K562 (cell line): ENCODE measurements around the gene OR6S1. TPM values are rescaled to one million over a fixed set of nuclear protein-coding genes. Genes with fewer than 3 reads are reported as not detected.

Experiments used
- HMGN3 ChIP-seq: IDR thresholded peaks from 2 replicates; pipeline ENCODE4 v1.6.1; 2011; ENCODE audit warnings: borderline replicate concordance, low read depth, mild to moderate bottlenecking, mixed read lengths, low read length; ENCODE audit not compliant: insufficient read length; ENCODE audit errors: extremely low read depth
- MIER1 ChIP-seq: fragments of 450-650 bp; IDR thresholded peaks from 2 replicates; pipeline ENCODE4 v1.6.1; 2016; ENCODE audit warnings: antibody characterized with exemption, mild to moderate bottlenecking, low read depth
- POLR2H ChIP-seq: IDR thresholded peaks from 2 replicates; pipeline ENCODE4 v1.6.1; 2016; ENCODE audit warnings: missing genetic modification characterization, low read depth, mild to moderate bottlenecking, control low read depth, missing compliant biosample characterization, moderate library complexity
- POLR3A ChIP-seq: IDR thresholded peaks from 2 replicates; pipeline ENCODE4 v1.6.1; 2011; ENCODE audit warnings: borderline replicate concordance, mild to moderate bottlenecking, moderate library complexity; ENCODE audit not compliant: insufficient read length, insufficient read depth; ENCODE audit errors: extremely low read depth
- RNF2 ChIP-seq: sonication (generic); IDR thresholded peaks from 2 replicates; pipeline ENCODE4 v1.6.1; 2016
- SRSF3 ChIP-seq: fragments of 200-400 bp; formaldehyde crosslinking; IDR thresholded peaks from 2 replicates; pipeline ENCODE4 v1.6.1; 2016; ENCODE audit warnings: mild to moderate bottlenecking, low read length, moderate library complexity; ENCODE audit not compliant: insufficient read depth
- THRA ChIP-seq: fragments of 450-650 bp; IDR thresholded peaks from 2 replicates; pipeline ENCODE4 v1.6.1; 2017; ENCODE audit warnings: mild to moderate bottlenecking, moderate library complexity
- VEZF1 ChIP-seq: fragments of 200-800 bp; sonication (Bioruptor generic); IDR thresholded peaks from 2 replicates; pipeline ENCODE4 v1.6.1; 2017; ENCODE audit warnings: missing genetic modification characterization, missing compliant biosample characterization
- ZBTB1 ChIP-seq: sonication (generic); formaldehyde crosslinking; IDR thresholded peaks from 2 replicates; pipeline ENCODE4 v1.8.1; 2023; ENCODE audit warnings: missing genetic modification reagents, low read depth, mild to moderate bottlenecking, borderline replicate concordance
- ZBTB26 ChIP-seq: fragments of 450-650 bp; formaldehyde crosslinking; IDR thresholded peaks from 2 replicates; pipeline ENCODE4 v1.4.0; 2022; ENCODE audit warnings: missing genetic modification characterization
- ZBTB8A ChIP-seq: fragments of 450-650 bp; IDR thresholded peaks from 2 replicates; pipeline ENCODE4 v1.6.1; 2018; ENCODE audit warnings: mild to moderate bottlenecking, moderate library complexity; ENCODE audit not compliant: partially characterized antibody
- ZNF174 ChIP-seq: fragments of 250-450 bp; sonication (Bioruptor Pico); IDR thresholded peaks from 2 replicates; pipeline ENCODE4 v1.4.0; 2020; ENCODE audit warnings: mild to moderate bottlenecking
- ZNF253 ChIP-seq: fragments of 250-450 bp; sonication (Bioruptor Pico); conservative IDR thresholded peaks from 2 replicates; pipeline ENCODE4 v1.6.1; 2021; ENCODE audit warnings: mild to moderate bottlenecking
- ZNF407 ChIP-seq: fragments of 450-650 bp; IDR thresholded peaks from 2 replicates; pipeline ENCODE4 v1.6.1; 2016; ENCODE audit warnings: low read depth
- polyA plus RNA-seq, 8 experiments: library from polyadenylated mRNA; depleted of rRNA in 4 of 8; stranded (reverse) in 5 of 8; unstranded in 3 of 8; fragments of >200 nt; fragmentation: Nextera tagmentation in 2 of 8; fragmentation: Illumina TruSeq in 1 of 8; extraction: Ambion mirVana in 2 of 8; extraction: Trizol in 1 of 8; gene quantifications; 2 replicates each; pipeline versions ENCODE4 v1.2.1 to v1.2.3, GENCODE V29; 2011 to 2014; ENCODE audit warnings: inconsistent platforms in 1 of 8, missing spikeins in 1 of 8
- total RNA-seq, 7 experiments: library from RNA; depleted of rRNA in 6 of 7; stranded (reverse); fragments of >200 nt in 6 of 7; fragmentation: Illumina TruSeq in 2 of 7; extraction: Trizol in 2 of 7; gene quantifications; 2 replicates each; pipeline versions ENCODE4 v1.2.1 to v1.2.3, GENCODE V29; 2011 to 2021; ENCODE audit warnings: low replicate concordance in 1 of 7

OR6S1 gene
- total and polyA plus RNA-seq, 9 of the 15 experiments (the other 6 are each of a cell fraction or from before 2014, with no cell fraction given), result not detected

GRCh38 chr14:20610002-20610765 is 31.3 kb downstream of the OR6S1 start (continued):
- TF ChIP-seq RNF2 (peak; percentile 55; the same call in 1 of the 2 replicates), HMGN3 (no peak), MIER1 (no peak), ZNF253 (CRISPR knock-in tag) (no peak), ZBTB1 (CRISPR knock-in tag) (no peak), THRA (no peak), POLR2H (tag) (peak; percentile 98), ZBTB26 (CRISPR knock-in tag) (no peak), ZBTB8A (peak; percentile 51), ZNF407 (peak; percentile 75), SRSF3 (no peak), ZNF174 (CRISPR knock-in tag) (no peak), VEZF1 (CRISPR knock-in tag) (0 out of 2 replicates have a peak, but pooled peaks have one; percentile 26), POLR3A (peak; percentile 93)
